GM18870 (cell line): ENCODE measurements around the gene ZNF516.
"Not testable (repeated sequence)": the region's sequence is repeated elsewhere in the genome, so short reads cannot be mapped to it uniquely, and the experiment has no call there.

ENCODE experiments used
- ATAC-seq: cut with Tn5 transposase; IDR thresholded peaks from one replicate; pipeline ENCODE4 v1.9.1; 2021; ENCODE audit warnings: moderate library complexity; ENCODE audit not compliant: unreplicated experiment

The ZNF516 gene

GRCh38 chr18:76495006-76495370 lies at the start of gene ZNF516:
Gene ZNF516, minus strand, starts transcription at chr18:76495242. Its CDS starts 52,188 bp downstream, at chr18:76443054.
- ATAC-seq = no peak

GRCh38 chr18:76538846-76539245 lies 43.8 kb upstream of the ZNF516 start:
- ATAC-seq = no peak

DNA sequence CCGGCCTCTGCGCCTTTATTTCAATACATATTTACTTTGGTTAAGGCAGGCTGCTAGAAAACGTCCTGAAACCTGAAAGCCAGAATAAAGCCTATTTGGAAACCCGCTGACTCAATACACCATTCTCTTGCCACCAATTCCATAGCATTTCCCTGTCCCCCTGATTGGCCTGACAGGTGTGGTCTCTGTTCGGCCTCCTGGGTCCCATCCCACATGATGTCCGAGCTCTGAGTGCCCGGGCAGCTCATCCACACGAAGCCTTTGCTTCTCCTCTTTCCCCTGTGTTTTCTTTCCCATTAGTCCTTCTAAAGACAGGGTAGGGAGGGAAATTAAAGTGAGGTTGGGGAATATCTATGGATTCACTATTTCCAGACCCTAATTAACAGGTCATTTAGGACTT lies 42.6 kb upstream of the ZNF516 start:
- ATAC-seq = no peak

- not testable (repeated sequence) for ATAC-seq
Observed at GRCh38 chr18:76536593-76536992, 41.6 kb upstream of the ZNF516 start.

GRCh38 chr18:76532875-76533274 lies 37.8 kb upstream of the ZNF516 start:
- no peak for ATAC-seq

- ATAC-seq = no peak
Observed at GRCh38 chr18:76530846-76531245, 35.8 kb upstream of the ZNF516 start.

DNA sequence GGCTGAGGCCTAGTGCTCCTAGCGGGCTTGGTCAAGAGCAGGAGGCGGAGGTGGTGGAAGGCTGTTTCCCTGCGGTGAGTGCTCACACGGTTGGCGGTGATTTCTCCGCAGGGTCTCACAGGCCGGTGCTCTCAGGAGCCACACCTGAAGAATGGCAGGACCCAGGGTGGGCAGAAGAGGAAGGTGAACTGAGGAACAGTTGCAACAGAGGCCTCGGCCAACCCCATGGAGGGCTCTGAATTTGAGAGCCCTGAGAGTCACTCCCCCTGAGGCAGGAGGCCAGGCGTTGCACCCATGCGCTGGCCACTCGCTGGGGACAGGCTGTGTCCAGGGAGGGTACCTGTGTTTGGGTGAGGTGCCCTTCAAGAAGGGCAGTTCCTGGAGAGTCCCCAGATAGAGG lies 35.3 kb upstream of the ZNF516 start:
- no peak for ATAC-seq

DNA sequence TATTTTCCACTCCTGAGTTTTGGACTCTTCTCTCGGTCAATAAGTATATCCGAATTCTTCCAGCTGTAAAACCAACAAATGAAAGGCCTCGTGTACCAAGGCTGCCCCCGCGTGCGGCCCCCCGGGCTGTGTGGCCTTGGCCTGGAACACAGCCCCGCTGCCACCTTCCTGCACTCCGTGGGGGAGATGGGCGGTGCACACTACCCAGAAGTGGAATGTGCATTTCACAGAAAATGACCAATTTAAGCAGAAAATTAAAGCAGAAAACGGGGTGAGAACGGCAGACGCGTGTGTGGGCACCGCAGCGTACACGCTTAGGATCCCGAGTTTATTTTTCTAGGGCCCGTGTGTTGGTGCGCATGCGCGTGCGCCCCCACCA lies 34.4 kb upstream of the ZNF516 start:
- no peak for ATAC-seq

DNA sequence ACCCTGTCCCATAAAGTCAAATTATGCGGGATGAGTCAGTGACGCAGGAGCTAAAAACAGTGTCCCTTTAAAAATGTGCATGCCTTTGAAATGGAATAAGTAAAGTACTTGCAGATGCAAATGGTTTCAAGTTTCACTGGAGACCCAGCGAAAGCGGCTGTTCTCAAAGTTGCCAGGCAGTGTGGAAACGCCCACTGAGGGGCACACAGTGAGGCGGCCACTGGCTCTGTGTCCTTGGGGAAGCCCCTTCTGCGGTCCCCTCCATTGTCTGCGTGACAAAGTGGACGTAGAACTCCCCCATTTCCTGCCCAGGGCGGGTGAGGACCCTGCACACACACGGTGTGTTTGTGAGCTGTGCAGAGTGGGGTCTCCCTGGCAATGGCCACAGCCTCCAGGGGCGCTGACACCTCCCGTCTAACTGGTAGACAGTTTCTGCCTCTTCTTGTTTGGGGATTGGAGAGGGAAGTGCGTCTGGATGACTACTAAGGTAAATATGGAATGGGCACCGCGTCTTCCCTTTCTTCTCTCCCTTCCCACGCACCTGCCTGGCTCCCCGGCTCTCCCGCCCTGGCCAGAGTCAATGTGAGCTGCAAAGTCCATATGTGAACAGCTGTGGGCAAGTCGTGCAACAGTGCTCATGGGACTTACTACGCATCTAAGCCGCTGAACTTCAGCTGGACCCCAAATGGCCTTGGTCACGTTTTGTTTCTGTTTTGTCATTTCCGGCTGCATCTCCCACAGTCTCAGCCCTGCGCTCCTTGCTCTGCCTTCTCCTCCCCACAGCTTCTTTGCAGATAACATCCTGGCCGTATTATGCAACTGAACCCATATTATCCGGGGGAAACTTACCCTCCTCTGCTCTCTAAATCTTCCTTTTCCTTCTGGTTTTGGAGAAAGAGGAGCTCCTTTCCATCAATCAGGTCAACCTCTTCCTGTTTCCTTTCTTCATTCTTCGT lies 33.7 kb upstream of the ZNF516 start:
- no peak for ATAC-seq

GRCh38 chr18:76525911-76526310 lies 30.9 kb upstream of the ZNF516 start:
- no peak for ATAC-seq

GRCh38 chr18:76524900-76525698 lies 30.1 kb upstream of the ZNF516 start:
- no peak for ATAC-seq

- no peak for ATAC-seq
Observed at GRCh38 chr18:76524477-76524876, 29.4 kb upstream of the ZNF516 start.

- no peak for ATAC-seq
Observed at GRCh38 chr18:76522551-76522950, 27.5 kb upstream of the ZNF516 start.

DNA sequence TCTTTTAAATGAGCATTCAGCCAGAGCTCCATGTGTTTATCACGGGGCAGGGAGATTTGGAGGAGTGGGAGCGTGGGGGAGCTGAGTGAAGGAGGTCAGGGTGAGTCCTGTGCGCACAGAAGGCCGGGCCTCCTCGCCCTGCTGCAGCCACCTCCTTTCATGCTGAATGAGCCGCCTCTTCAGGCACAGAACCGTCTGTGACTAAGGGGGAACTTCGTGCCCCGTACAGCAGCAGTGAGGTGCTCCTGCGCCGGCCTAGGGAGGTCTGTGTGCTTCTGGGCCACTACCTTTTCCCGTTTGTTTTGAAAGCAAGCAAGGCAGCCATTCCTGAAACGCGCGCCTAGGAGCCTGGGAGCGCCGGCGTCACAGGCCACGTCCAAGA lies 27.1 kb upstream of the ZNF516 start:
- no peak for ATAC-seq

GRCh38 chr18:76521417-76522121 lies 26.5 kb upstream of the ZNF516 start:
- no peak for ATAC-seq

- ATAC-seq = no peak
Observed at GRCh38 chr18:76518860-76519538, 24.0 kb upstream of the ZNF516 start.

DNA sequence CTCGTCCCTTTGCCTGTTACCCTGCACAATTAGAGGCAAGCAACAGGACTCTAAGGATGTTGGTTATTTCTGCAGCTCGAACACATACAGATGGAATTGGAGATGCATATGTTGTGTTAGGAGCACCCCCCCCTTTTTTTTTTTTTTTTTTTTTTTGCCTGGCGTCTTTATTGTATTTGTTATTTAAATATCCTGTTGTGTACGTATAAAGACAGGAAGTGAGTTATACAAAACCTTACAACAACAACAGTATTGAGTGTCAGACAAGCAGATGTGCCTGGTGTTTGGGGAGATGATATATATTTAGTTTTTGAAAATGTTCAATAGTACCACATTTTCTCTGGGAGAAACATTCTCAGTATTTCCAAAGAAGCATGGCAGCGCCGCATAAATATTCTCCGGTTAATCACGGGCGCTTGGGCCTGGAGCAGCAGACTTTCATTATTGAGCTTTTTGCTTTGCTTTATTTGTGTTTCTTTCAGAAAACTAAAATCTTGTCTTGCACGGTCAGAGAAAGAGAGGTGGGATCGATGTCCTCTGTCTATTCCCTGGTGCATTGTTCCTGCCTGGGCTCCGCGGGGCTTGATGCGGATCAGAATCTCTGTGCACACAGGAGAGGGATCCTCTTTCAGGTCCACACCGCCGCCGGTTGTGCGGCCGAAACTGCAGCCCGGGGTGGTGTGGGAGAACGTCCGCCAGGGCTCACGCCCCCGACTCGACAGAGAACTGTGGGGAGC lies 23.2 kb upstream of the ZNF516 start:
- ATAC-seq = no peak

DNA sequence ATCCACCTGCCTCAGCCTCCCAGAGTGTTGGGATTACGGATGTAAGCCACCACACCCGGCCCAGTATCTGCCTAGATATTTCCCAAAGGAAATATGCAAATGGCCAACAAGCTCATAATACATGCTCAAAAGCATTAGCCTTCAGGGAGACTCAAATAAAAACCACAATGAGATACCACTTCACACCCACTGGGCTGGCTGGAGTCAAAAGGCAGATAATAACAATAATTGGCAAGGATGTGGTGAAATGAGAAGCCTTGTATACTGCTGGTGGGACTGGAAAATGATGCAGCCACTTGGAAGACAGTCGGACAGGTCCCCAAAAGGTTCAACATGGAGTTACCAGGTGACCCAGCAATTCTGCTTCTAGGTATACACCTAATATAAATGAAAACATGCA lies 20.5 kb upstream of the ZNF516 start:
- no peak for ATAC-seq

GRCh38 chr18:76514573-76514972 lies 19.5 kb upstream of the ZNF516 start:
- no peak for ATAC-seq

GRCh38 chr18:76507830-76508385 lies 12.9 kb upstream of the ZNF516 start:
- ATAC-seq = no peak
